GM18909 (cell line): ENCODE results near the gene FGF12.

Experiments used
- ATAC-seq: cut with Tn5 transposase; IDR thresholded peaks from one replicate; pipeline ENCODE4 v1.9.1; 2021; ENCODE audit warnings: mild to moderate bottlenecking; ENCODE audit not compliant: unreplicated experiment, poor library complexity

The FGF12 gene

GRCh38 chr3:192284443-192285072 is 442.8 kb downstream of the FGF12 start:
- ATAC-seq, result no peak

GRCh38 chr3:192281207-192281880 is 446.0 kb downstream of the FGF12 start:
- ATAC-seq, result no peak

GRCh38 chr3:192279664-192280063 is 447.7 kb downstream of the FGF12 start:
- no peak for ATAC-seq

GRCh38 chr3:192277477-192277876 is 449.9 kb downstream of the FGF12 start:
- no peak for ATAC-seq

GRCh38 chr3:192275741-192276355 is 451.5 kb downstream of the FGF12 start:
- ATAC-seq, result no peak

GRCh38 chr3:192273697-192274010 is 453.7 kb downstream of the FGF12 start:
- no peak for ATAC-seq

- no peak for ATAC-seq
Measured at GRCh38 chr3:192273001-192273696, 454.2 kb downstream of the FGF12 start.

- no peak for ATAC-seq
Measured at GRCh38 chr3:192262001-192262400, 465.3 kb downstream of the FGF12 start.

GRCh38 chr3:192261135-192261534 is 466.2 kb downstream of the FGF12 start:
- ATAC-seq, result no peak

GRCh38 chr3:192260116-192261010 is 467.0 kb downstream of the FGF12 start:
- no peak for ATAC-seq

- no peak for ATAC-seq
Measured at GRCh38 chr3:192259661-192260060, 467.7 kb downstream of the FGF12 start.

- ATAC-seq, result no peak
Measured at GRCh38 chr3:192258721-192259120, 468.6 kb downstream of the FGF12 start.

- ATAC-seq, result no peak
Measured at GRCh38 chr3:192255839-192256238, 471.5 kb downstream of the FGF12 start.

GRCh38 chr3:192253138-192253887 is 474.0 kb downstream of the FGF12 start:
- no peak for ATAC-seq

GRCh38 chr3:192249516-192249915 is 477.8 kb downstream of the FGF12 start:
- ATAC-seq, result no peak

- no peak for ATAC-seq
Measured at GRCh38 chr3:192246847-192247559, 480.3 kb downstream of the FGF12 start.

- ATAC-seq, result no peak
Measured at GRCh38 chr3:192244591-192244990, 482.8 kb downstream of the FGF12 start.

GRCh38 chr3:192239956-192240355 is 487.4 kb downstream of the FGF12 start:
- no peak for ATAC-seq

GRCh38 chr3:192237992-192238608 is 489.2 kb downstream of the FGF12 start:
- ATAC-seq, result no peak
